Coronary artery (tissue), 2 donors: Measurements from ENCODE around the gene TUBA4A.

Source experiments
- DNase-seq: peaks from one replicate; pipeline ENCODE4 v3.0.0-alpha.2; 2017; ENCODE audit warnings: low spot score
- H3K27ac ChIP-seq, 2 donors: fragments of 200-600 bp; sonication (generic); one replicate each; pipeline ENCODE4 v1.5.1; 2016 to 2019
- H3K4me3 ChIP-seq: fragments of 200-600 bp; sonication (generic); 2 replicates; pipeline ENCODE4 v1.5.1; 2016; ENCODE audit warnings: mild to moderate bottlenecking, moderate library complexity
- TF ChIP-seq, protein P1 (sequence below): fragments of 200-600 bp; sonication (generic); IDR thresholded peaks from one replicate; pipeline ENCODE4 v1.5.1; 2019; ENCODE audit warnings: antibody characterized with exemption

Gene TUBA4A

DNA sequence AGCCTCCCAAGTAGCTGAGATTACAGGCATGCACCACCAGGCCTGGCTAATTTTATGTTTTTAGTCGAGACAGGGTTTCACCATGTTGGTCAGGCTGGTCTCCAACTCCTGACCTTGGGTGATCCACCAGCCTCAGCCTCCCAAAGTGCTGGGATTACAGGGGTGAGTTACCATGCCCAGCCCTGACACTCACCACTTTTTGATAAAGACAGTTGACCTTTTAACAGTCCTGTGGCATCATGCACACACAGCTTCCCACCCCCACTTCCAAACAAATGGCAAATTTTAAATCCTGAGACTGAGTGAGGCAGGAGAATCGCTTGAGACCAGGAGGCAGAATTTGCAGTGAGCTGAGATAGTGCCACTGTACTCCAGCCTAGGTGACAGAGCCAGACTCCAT is 19.3 kb upstream of the TUBA4A start:
- DNase-seq: no peak
- no peak overlapping the region for H3K4me3 ChIP-seq
- no peak overlapping the region for H3K27ac ChIP-seq
- TF ChIP-seq, protein P1, sequence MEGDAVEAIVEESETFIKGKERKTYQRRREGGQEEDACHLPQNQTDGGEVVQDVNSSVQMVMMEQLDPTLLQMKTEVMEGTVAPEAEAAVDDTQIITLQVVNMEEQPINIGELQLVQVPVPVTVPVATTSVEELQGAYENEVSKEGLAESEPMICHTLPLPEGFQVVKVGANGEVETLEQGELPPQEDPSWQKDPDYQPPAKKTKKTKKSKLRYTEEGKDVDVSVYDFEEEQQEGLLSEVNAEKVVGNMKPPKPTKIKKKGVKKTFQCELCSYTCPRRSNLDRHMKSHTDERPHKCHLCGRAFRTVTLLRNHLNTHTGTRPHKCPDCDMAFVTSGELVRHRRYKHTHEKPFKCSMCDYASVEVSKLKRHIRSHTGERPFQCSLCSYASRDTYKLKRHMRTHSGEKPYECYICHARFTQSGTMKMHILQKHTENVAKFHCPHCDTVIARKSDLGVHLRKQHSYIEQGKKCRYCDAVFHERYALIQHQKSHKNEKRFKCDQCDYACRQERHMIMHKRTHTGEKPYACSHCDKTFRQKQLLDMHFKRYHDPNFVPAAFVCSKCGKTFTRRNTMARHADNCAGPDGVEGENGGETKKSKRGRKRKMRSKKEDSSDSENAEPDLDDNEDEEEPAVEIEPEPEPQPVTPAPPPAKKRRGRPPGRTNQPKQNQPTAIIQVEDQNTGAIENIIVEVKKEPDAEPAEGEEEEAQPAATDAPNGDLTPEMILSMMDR: no peak

DNA sequence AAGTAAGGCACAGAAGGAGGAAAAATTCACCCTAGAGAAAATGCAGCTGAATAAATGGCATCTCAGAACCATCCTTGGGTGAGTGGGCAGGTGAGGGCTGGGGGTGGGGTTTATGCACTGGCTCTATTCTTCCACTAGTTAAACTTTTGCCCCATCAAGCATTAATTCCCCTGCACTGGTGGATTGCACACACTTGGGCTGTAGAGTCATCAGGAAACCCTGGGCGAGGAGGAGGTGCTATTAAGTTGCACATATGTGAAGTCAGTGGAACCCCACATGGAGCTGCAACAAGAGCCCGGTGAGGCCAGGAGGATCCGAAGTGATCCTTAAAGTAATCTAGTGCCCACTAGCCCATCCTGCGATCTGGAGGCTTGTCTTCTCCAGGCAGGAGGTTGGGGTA is 18.6 kb upstream of the TUBA4A start:
- DNase-seq: no peak
- no peak overlapping the region for H3K4me3 ChIP-seq
- no peak overlapping the region for H3K27ac ChIP-seq
- TF ChIP-seq, protein P1: no peak

DNA sequence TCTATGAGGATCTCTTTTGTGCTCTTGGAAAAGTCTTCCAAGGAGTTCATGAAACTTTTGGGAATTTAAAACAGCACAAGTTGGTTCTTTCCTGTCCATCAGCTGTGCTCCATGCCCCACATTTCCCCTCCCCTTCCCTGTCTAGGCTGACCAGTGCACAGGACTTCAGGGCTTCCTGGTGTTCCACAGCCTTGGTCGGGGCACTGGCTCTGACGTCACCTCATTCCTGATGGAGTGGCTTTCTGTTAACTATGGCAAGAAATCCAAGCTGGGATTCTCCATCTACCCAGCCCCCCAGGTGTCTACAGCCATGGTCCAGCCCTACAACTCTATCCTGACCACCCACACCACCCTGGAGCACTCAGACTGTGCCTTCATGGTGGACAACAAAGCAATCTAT is 17.3 kb upstream of the TUBA4A start:
- Histone ChIP-seq H3K27ac (no peak overlapping the region), H3K4me3 (no peak overlapping the region)
- no peak for DNase-seq
- TF ChIP-seq, protein P1: no peak

DNA sequence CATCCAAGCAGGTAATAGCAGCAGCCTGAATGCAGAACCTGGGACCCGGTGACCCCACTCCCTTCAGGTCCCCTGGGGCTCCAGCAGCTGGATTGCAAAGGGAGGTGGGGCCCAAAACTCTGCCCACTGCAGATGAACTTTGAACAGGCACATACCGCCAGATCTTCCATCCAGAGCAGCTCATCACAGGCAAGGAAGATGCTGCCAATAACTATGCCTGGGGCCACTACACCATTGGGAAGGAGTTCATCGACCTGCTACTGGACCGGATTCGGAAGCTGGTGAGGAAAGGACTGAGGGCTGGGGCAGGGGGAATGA is 16.3 kb upstream of the TUBA4A start:
- no peak overlapping the region for H3K27ac ChIP-seq
- no peak overlapping the region for H3K4me3 ChIP-seq

DNA sequence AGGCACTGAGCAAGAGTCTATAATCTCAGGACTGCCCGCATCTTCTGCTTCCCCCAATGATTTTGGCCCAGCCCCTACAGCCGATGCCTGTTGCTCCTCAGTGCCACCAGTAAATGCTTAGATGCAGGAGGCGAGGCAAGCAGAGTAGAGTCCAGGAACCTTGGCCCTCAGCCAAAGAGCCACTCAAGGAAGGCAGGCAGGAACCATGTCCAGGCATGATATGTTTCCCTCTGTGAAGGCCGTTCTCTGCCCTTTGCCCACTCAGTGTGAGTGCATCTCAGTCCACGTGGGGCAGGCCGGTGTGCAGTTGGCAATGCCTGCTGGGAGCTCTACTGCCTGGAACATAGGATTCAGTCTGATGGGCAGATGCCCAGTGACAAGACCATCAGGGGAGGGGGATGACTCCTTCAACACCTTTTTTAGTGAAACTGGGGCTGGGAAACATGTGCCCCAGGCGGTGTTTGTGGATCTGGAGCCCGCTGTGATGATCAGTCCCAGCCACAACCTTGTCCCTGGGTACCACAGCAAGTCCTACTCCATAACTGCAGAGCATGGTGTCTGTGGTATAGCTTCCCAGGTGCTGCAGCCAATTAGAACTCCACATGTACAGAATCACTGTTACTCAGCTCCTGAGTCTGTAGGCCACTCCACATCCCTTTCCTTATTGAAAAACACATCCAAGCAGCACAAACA is 15.8 kb upstream of the TUBA4A start:
- TF ChIP-seq, protein P1: no peak
- no peak overlapping the region for H3K27ac ChIP-seq
- no peak for DNase-seq

More for the DNA sequence above, 16.3 kb upstream of the TUBA4A start:
- DNase-seq: no peak
- TF ChIP-seq, protein P1: no peak

GRCh38 chr2:219268294-219268693 is 14.6 kb upstream of the TUBA4A start:
- Histone ChIP-seq H3K27ac (no peak overlapping the region), H3K4me3 (no peak overlapping the region)
- TF ChIP-seq, protein P1: no peak
- DNase-seq: no peak

More for the DNA sequence above, 15.8 kb upstream of the TUBA4A start:
- H3K4me3 ChIP-seq: no peak overlapping the region

DNA sequence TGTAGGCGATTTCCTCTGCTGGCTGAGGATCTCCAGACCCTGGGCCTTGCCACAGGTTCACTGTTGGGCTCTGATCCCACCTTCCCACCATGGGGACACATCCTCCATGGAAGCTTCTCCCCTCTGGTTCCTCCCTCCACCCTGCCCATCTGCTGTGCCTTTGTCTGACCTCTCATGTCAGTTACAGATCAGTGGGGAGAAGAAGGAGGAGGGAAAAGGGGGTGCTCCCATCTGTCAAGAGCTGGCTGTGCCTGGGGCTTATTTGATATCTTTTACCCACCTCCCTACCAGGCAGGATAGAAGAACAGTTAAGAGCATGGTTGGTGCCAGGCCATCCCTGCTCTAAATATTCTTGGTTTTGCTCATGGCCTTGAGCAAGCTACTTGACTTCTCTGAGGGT is 13.2 kb upstream of the TUBA4A start:
- no peak for DNase-seq
- Histone ChIP-seq H3K4me3 (no peak overlapping the region), H3K27ac (no peak overlapping the region)
- TF ChIP-seq, protein P1: no peak
